ENCODE measurements around the gene MINDY2. TPM values are rescaled to one million over a fixed set of nuclear protein-coding genes. Genes with fewer than 3 reads are reported as not detected.
A peak's percentile ranks its signal among the peaks of the same experiment; 100 is the strongest.

The MINDY2 gene
- total and polyA plus RNA-seq, 9 of the 15 experiments (the other 6 are each of a cell fraction or from before 2014, with no cell fraction given): 2.4 to 15.3 (median 7.2) TPM

- TF ChIP-seq FOXP4 (CRISPR knock-in tag; IDR thresholded peaks at IDR 0.05; ENCODE audit: borderline replicate concordance): 0 out of 2 replicates have a peak, but pooled peaks have one; percentile 71
- 0 out of 4 replicates have a peak, but pooled peaks of 1 of the 2 experiments have one; percentile 73 for TF ChIP-seq NONO (IDR thresholded peaks at IDR 0.05; ENCODE audit: low read depth in 2 of 2, low read length in 1 of 2)
- peak; percentile 92 for TF ChIP-seq SMAD4 (CRISPR knock-in tag; conservative IDR thresholded peaks at IDR 0.05)
- TF ChIP-seq, protein P1, sequence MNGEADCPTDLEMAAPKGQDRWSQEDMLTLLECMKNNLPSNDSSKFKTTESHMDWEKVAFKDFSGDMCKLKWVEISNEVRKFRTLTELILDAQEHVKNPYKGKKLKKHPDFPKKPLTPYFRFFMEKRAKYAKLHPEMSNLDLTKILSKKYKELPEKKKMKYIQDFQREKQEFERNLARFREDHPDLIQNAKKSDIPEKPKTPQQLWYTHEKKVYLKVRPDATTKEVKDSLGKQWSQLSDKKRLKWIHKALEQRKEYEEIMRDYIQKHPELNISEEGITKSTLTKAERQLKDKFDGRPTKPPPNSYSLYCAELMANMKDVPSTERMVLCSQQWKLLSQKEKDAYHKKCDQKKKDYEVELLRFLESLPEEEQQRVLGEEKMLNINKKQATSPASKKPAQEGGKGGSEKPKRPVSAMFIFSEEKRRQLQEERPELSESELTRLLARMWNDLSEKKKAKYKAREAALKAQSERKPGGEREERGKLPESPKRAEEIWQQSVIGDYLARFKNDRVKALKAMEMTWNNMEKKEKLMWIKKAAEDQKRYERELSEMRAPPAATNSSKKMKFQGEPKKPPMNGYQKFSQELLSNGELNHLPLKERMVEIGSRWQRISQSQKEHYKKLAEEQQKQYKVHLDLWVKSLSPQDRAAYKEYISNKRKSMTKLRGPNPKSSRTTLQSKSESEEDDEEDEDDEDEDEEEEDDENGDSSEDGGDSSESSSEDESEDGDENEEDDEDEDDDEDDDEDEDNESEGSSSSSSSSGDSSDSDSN (IDR thresholded peaks at IDR 0.05; ENCODE audit: borderline replicate concordance in 1 of 2, low read depth in 2 of 2, low read length in 2 of 2): peak in 1 of 2 experiments; percentile 13; a peak in 2 of 4 replicates
- TF ChIP-seq, protein P2, sequence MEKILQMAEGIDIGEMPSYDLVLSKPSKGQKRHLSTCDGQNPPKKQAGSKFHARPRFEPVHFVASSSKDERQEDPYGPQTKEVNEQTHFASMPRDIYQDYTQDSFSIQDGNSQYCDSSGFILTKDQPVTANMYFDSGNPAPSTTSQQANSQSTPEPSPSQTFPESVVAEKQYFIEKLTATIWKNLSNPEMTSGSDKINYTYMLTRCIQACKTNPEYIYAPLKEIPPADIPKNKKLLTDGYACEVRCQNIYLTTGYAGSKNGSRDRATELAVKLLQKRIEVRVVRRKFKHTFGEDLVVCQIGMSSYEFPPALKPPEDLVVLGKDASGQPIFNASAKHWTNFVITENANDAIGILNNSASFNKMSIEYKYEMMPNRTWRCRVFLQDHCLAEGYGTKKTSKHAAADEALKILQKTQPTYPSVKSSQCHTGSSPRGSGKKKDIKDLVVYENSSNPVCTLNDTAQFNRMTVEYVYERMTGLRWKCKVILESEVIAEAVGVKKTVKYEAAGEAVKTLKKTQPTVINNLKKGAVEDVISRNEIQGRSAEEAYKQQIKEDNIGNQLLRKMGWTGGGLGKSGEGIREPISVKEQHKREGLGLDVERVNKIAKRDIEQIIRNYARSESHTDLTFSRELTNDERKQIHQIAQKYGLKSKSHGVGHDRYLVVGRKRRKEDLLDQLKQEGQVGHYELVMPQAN (IDR thresholded peaks at IDR 0.05; ENCODE audit: borderline replicate concordance): peak; percentile 68; the same call in 1 of the 2 replicates
- TF ChIP-seq, protein P3, sequence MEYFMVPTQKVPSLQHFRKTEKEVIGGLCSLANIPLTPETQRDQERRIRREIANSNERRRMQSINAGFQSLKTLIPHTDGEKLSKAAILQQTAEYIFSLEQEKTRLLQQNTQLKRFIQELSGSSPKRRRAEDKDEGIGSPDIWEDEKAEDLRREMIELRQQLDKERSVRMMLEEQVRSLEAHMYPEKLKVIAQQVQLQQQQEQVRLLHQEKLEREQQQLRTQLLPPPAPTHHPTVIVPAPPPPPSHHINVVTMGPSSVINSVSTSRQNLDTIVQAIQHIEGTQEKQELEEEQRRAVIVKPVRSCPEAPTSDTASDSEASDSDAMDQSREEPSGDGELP (CRISPR knock-in tag; IDR thresholded peaks at IDR 0.05; ENCODE audit: borderline replicate concordance): peak; percentile 59; the same call in 1 of the 2 replicates
- TF ChIP-seq, protein P4, sequence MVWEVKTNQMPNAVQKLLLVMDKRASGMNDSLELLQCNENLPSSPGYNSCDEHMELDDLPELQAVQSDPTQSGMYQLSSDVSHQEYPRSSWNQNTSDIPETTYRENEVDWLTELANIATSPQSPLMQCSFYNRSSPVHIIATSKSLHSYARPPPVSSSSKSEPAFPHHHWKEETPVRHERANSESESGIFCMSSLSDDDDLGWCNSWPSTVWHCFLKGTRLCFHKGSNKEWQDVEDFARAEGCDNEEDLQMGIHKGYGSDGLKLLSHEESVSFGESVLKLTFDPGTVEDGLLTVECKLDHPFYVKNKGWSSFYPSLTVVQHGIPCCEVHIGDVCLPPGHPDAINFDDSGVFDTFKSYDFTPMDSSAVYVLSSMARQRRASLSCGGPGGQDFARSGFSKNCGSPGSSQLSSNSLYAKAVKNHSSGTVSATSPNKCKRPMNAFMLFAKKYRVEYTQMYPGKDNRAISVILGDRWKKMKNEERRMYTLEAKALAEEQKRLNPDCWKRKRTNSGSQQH (CRISPR knock-in tag; IDR thresholded peaks at IDR 0.05): no peak
- peak; percentile 85 for TF ChIP-seq RBBP5 (IDR thresholded peaks at IDR 0.05; ENCODE audit: borderline replicate concordance, insufficient read depth, low read length, poor library complexity, severe bottlenecking)
- peak in 1 of 2 experiments; percentile 56; a peak in 1 of 4 replicates for TF ChIP-seq SIN3A (IDR thresholded peaks at IDR 0.05; ENCODE audit: borderline replicate concordance in 2 of 2, control insufficient read depth in 1 of 2, low read depth in 2 of 2, low read length in 2 of 2)
- no peak for TF ChIP-seq TEAD1 (CRISPR knock-in tag; IDR thresholded peaks at IDR 0.05)
- no peak for TF ChIP-seq NFE2L1 (tag; IDR thresholded peaks at IDR 0.05; ENCODE audit: borderline replicate concordance, low read depth)
- 0 out of 2 replicates have a peak, but pooled peaks have one; percentile 23 for TF ChIP-seq DMBX1 (CRISPR knock-in tag; IDR thresholded peaks at IDR 0.05; ENCODE audit: borderline replicate concordance)
- 0 out of 2 replicates have a peak, but pooled peaks have one; percentile 36 for TF ChIP-seq ATF7 (IDR thresholded peaks at IDR 0.05)
These were observed 22.1 kb upstream of the MINDY2 start (continued) for GRCh38 chr15:58748852-58749531.

All from K562 (cell line).